HG03457 (cell line): ENCODE measurements around the gene JAK3.
"Not testable (repeated sequence)": the region's sequence is repeated elsewhere in the genome, so short reads cannot be mapped to it uniquely, and the experiment has no call there.

Experiments
- ATAC-seq: cut with Tn5 transposase; IDR thresholded peaks from one replicate; pipeline ENCODE4 v1.9.1; 2021; ENCODE audit warnings: moderate number of reproducible peaks; ENCODE audit not compliant: unreplicated experiment

JAK3 gene

DNA sequence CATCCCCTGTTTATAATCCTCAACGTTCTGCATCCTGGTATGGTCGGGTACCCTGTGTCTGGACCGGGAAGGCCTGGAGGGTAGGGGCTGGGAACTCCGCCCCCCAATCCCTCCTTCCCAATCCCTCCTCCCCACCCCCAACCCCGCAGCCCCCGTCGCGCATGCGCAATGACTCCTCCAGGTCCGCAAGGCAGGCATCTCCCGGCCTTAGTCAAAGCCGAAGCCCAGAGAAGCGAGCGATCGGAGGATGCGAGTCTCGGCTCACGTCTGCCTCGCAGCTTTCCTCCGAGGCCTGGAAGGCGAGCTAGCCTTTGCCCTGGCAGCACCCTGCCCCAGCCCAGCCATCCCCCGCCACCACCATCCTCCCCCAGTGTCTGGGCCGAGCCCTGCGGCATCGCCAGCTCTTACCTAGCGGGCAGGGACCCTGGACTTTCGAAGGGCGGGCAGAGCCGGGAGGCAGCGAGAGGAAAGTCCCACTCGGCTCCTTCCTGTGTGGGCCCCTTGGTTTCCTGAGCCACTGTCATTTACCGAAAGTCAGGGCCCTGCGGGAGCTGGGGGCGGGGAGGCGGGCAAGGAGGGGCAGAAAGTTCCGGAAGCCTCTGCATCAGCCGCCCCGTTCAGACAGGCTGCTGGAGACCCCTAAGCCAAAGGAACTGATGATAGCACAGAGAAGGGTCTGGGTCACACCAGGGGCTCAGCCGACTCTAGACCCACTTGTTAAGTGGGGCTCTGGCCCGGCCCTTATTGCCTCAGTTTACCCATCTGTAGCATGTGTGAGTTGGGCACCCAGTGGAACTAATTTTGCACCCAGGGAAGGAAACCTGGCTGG is at the start of gene JAK3:
Gene JAK3 (minus strand): TSS at position 445 of the 829 bp plus-strand sequence. CDS start 3,565 bp downstream, outside the sequence.
- no peak for ATAC-seq

- ATAC-seq = no peak
Measured at GRCh38 chr19:17893766-17894165, 46.0 kb upstream of the JAK3 start.

DNA sequence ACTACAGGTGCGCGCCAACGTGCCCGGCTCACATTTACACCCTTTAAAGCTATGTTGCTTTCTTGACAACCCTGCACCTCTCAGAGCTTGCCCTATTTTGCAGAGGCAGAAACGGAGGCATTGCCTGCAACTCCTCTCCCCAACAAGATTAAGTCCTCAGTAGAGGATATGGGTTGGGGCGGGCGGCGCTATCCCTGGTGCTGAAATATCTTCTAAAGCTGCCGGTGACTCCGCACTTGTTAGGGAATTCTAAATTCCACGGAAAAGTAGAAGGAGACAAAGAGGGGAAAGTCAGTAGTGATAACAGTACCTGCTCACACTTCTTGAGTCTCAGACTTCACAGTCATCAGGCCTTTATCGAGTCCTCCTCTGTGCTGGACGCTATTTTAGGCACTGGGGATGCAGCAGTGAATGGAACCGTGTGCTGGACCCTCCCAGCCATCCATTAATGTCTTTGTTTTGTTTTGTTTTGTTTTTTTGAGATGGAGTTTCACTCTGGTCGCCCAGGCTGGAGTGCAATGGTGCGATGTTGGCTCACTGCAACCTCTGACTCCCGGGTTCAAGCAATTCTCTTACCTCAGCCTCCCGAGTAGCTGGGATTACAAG is 41.9 kb upstream of the JAK3 start:
- ATAC-seq = no peak

- ATAC-seq = no peak
Measured at GRCh38 chr19:17888260-17888659, 40.5 kb upstream of the JAK3 start.

DNA sequence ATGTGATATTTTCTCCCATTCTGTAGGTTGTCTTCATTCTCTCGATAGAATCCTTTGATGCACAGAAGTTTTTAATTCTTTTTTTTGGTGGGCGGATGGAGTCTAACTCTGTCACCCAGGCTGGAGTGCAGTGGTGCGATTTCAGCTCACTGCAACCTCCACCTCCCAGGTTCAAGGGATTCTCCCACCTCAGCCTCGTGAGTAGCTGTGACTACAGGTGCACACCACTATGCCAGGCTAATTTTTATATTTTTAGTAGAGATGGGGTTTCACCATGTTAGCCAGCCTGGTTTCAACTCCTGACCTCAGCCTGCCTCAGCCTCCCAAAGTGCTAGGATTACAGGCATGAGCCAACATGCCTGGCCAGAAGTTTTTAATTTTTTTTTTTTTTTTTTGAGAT is 39.4 kb upstream of the JAK3 start:
- ATAC-seq = not testable (repeated sequence)

DNA sequence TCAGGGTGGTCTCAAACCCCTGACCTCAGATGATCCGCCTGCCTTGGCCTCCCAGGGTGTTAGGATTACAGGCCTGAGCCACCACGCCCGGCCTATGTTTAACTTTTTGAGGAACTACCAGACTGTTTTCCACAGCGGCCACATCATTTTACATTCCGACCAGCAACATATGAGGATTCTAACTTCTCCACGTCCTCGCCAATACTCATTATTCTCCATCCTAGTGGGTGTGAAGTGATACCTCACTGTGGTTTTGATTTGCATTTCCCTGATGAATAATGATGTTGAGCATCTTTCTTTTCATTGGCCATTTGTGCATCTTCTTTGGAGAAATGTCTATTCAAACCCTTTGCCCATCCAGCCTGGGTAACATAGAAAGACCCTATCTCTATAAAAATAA is 38.7 kb upstream of the JAK3 start:
- ATAC-seq = no peak

DNA sequence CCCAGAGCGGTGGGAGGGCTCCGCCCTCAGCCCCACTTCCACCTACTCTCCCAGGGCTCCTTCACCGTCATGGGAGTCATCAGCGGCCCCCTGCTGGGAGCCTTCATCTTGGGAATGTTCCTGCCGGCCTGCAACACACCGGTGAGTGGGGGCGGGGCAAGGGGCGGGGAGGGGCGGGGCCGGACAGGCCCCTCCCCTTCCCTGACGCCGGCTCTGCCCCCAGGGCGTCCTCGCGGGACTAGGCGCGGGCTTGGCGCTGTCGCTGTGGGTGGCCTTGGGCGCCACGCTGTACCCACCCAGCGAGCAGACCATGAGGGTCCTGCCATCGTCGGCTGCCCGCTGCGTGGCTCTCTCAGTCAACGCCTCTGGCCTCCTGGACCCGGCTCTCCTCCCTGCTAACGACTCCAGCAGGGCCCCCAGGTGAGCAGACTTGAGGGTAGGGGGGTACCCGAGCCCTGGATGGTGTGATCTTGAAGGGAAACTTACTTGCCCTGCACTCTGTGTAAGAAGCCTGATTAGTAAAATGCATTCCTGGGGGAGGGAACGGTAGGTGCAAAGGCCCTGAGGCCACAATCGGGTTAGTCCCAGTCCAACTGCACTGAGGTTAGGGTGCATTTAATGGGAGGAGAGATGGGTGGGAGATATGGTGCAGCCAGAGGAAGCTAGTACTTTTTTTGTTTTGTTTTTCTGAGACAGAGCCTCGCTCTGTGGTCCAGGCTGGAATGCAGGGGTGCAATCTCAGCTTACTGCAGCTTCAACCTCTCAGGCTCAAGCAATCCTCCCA is 36.0 kb upstream of the JAK3 start:
- ATAC-seq = no peak

DNA sequence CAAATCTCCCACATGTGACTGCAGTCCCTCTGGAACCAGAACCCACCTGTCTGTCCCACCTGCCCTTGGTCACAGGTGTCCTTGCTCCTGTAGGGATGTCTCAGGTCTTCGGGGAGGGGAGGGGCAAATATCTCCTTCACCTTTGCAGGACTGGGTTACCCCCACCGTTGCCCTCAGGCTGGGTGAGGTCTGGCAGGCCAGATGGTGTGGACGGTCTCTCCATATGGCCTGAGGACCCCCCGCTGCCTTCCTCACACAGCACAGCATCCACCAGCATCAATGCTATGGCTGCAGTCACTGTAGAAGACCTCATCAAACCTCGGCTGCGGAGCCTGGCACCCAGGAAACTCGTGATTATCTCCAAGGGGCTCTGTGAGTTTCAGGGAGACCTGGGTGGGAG is 33.9 kb upstream of the JAK3 start:
- ATAC-seq = no peak

GRCh38 chr19:17879466-17879865 is 31.7 kb upstream of the JAK3 start:
- no peak for ATAC-seq

GRCh38 chr19:17877696-17878095 is 29.9 kb upstream of the JAK3 start:
- no peak for ATAC-seq

DNA sequence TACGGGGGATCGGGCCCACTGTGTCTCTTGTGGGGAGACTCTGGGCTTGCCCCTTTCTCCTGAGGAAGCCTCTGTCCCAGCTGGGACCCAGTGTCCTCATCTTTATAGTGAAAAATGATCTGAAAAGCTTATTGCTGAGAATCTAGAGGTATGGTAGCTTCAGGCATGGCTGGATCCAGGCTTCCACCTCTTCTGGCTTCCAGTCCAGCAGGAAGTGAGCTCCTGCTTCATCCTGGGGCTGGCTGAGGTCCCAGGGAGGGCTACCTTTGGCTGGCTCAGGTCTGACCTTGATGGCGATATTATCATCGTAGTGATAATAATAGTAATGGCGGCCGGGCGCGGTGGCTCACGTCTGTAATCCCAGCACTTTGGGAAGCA is 27.0 kb upstream of the JAK3 start:
- no peak for ATAC-seq

DNA sequence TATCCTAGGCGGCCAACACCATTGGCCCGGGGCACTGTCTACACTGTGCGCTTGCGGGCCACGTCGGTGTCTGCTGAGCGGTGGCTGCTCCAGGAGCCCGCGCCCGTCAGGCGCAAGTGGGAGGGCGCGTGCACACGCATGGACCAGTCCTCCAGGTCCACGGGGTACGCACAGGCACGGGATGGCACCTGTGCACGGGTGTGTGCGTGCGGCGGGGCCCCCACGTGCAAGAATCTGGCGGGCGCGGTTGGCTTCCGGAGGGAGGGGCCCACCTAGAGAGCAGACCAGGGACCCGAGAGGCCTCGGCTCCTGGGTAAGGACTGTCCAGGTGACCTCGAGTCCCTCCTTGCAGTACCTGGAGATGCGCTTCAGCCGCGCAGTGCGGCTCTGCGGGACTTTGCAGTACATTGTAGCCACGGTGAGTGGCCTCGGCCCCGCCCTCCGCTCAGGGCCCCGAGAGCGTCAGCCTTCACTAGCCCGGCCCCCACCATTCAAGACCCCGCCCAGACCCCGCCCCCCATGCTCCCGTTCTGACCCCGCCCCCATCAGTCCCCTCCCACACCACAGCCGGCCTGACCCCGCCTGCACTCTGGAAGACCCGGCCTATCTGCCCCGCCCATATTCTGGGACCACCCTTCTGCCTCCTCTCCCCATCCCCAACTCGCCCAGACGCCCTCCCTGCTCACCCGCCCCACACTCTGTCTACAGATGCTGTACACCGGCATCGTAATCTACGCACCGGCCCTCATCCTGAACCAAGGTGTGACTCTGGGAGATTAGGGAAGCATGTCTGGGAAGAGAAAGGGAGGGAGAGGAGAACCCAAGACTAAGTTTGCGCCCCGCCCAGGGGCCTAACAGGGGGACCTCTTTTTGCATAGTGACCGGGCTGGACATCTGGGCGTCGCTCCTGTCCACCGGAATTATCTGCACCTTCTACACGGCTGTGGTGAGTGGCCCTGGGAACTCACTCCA is 26.3 kb upstream of the JAK3 start:
- ATAC-seq = no peak

- ATAC-seq = no peak
Measured at GRCh38 chr19:17872251-17873001, 24.6 kb upstream of the JAK3 start.

DNA sequence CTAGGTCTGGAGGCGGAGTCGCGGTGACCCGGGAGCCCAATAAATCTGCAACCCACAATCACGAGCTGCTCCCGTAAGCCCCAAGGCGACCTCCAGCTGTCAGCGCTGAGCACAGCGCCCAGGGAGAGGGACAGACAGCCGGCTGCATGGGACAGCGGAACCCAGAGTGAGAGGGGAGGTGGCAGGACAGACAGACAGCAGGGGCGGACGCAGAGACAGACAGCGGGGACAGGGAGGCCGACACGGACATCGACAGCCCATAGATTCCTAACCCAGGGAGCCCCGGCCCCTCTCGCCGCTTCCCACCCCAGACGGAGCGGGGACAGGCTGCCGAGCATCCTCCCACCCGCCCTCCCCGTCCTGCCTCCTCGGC is 24.1 kb upstream of the JAK3 start, which contains the start of gene SLC5A5:
Gene SLC5A5 (plus strand): TSS at position 68 of the 373 bp plus-strand sequence. CDS start 375 bp downstream, outside the sequence.
- no peak for ATAC-seq

DNA sequence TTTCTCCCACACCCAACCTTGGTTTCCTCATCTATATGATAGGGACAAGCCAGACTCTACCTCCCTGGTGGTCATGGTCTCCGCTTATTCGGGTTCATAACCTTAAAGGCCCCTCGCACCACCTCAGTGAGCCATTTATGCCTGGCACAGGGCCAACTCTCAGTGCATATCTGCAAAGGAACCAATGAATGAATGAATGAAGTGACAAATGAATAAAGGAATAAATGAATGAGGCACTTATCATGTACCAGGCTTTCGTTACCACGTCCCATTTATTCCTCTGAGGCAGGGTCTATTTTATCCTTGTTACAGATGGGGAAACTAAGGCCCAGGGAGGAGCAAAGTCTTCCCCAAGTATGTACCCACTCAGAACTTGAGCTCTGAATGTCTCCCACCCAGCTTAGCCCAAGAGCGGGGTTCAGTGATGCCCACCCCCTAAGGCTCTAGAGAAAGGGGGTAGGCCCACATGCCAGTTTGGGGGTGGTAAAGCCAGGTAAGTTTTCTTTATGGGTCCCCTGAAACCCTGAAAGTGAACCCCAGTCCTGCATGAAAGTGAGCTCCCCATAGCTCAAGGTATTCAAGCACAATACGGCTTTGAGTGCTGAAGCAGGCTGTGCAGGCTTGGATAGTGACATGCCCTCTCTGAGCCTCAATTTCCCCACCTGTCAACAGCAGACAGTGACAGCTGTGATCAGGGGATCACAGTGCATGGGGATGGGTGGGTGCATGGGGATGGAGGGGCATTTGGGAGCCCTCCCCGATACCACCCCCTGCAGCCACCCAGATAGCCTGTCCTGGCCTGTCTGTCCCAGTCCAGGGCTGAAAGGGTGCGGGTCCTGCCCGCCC is 23.5 kb upstream of the JAK3 start:
- ATAC-seq = no peak

DNA sequence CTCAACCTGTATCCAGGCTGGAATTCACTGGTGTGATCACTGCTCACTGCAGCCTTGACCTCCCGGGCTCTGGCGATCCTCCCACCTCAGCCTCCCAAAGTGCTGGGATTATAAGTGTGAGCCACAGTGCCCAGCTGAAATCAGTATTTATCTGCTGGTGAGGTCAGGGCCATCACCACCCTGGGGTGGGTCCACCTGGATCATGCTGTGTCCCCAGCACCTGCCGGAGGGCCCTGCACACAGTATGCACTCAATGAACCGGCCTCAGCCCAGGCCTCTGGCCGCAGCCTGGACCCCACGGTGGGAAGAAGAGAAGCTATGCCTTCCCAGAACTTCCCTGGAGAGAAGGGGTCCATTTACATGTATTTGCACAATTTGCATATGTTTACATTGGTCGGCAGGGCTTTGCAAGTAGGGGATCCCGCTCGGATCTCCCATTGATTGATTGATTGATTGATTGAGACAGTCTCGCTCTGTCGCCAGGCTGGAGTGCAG is 21.4 kb upstream of the JAK3 start:
- ATAC-seq = no peak

DNA sequence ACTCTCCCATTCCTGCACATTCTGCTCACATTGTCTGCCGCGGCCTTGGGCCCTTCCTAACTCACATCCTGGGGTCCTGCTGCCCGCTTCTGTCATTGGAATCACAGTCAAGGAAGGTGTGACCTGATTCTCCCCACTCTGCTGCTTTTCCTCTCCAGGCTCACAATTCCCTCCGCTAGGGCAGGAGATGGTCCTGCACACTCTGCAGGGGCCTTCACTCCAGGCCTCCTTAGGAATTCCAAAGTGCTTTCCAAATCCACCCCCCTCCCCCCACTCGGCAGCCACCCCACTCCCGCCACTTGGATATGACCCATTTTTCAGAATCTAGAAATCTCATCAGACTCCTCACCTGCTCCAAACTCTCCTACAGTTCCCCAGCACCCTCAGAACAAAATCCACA is 20.9 kb upstream of the JAK3 start:
- no peak for ATAC-seq

GRCh38 chr19:17866964-17867486 is 19.2 kb upstream of the JAK3 start:
- no peak for ATAC-seq
